HepG2 (cell line): ENCODE data around the gene RASGRP4. TPM values are rescaled to one million over a fixed set of nuclear protein-coding genes. Genes with fewer than 3 reads are reported as not detected.

ENCODE experiments used
- AHR ChIP-seq: IDR thresholded peaks from 2 replicates; pipeline ENCODE4 v1.6.1; 2018; ENCODE audit warnings: missing genetic modification reagents, missing compliant biosample characterization
- ATRX ChIP-seq: sonication (generic); formaldehyde crosslinking; IDR thresholded peaks from 2 replicates; pipeline ENCODE4 v1.4.0; 2020; ENCODE audit warnings: missing genetic modification reagents, borderline replicate concordance
- CENPX ChIP-seq: sonication (generic); formaldehyde crosslinking; IDR thresholded peaks from 2 replicates; pipeline ENCODE4 v1.9.0; 2021; ENCODE audit warnings: mild to moderate bottlenecking, missing genetic modification reagents, moderate library complexity
- DNMT1 ChIP-seq: sonication (generic); formaldehyde crosslinking; IDR thresholded peaks from 2 replicates; pipeline ENCODE4 v1.5.1; 2020; ENCODE audit warnings: mild to moderate bottlenecking, missing genetic modification reagents
- FOXA3 ChIP-seq: IDR thresholded peaks from 2 replicates; pipeline ENCODE4 v1.6.1; 2016; ENCODE audit warnings: missing genetic modification reagents, missing compliant biosample characterization
- GFI1 ChIP-seq: sonication (generic); formaldehyde crosslinking; IDR thresholded peaks from 2 replicates; pipeline ENCODE4 v1.5.0; 2020; ENCODE audit warnings: missing genetic modification reagents, mild to moderate bottlenecking, borderline replicate concordance
- KMT2B ChIP-seq: IDR thresholded peaks from 2 replicates; pipeline ENCODE4 v1.6.1; 2016; ENCODE audit warnings: missing genetic modification reagents, missing compliant biosample characterization
- MBNL3 ChIP-seq: fragments of 250-450 bp; sonication (Bioruptor Pico); conservative IDR thresholded peaks from 2 replicates; pipeline ENCODE4 v1.8.0; 2022; ENCODE audit warnings: mild to moderate bottlenecking, inconsistent platforms
- NCOA2 ChIP-seq: sonication (generic); formaldehyde crosslinking; IDR thresholded peaks from 2 replicates; pipeline ENCODE4 v1.8.0; 2022; ENCODE audit warnings: inconsistent platforms
- NR3C1 ChIP-seq: sonication (generic); formaldehyde crosslinking; IDR thresholded peaks from 2 replicates; pipeline ENCODE4 v1.4.0; 2020; ENCODE audit warnings: missing genetic modification reagents
- RXRB ChIP-seq: IDR thresholded peaks from 2 replicates; pipeline ENCODE4 v1.6.1; 2016; ENCODE audit warnings: borderline replicate concordance, missing genetic modification reagents, missing compliant biosample characterization
- SMARCE1 ChIP-seq: fragments of 450-650 bp; IDR thresholded peaks from 2 replicates; pipeline ENCODE4 v1.6.1; 2017; ENCODE audit warnings: borderline replicate concordance
- SMYD3 ChIP-seq: sonication (generic); formaldehyde crosslinking; IDR thresholded peaks from 2 replicates; pipeline ENCODE4 v1.8.1; 2023; ENCODE audit warnings: mild to moderate bottlenecking, missing genetic modification reagents
- SP1 ChIP-seq, 2 experiments: fragments of 450-650 bp in 1 of 2; sonication (generic) in 1 of 2; formaldehyde crosslinking in 1 of 2; IDR thresholded peaks; 2 replicates each; pipeline versions ENCODE4 v1.4.0 to v1.6.1; 2016 to 2020; ENCODE audit warnings: missing genetic modification reagents in 1 of 2
- SP5 ChIP-seq: IDR thresholded peaks from 2 replicates; pipeline ENCODE4 v1.6.1; 2016; ENCODE audit warnings: low read depth, borderline replicate concordance
- ZFYVE20 ChIP-seq: sonication (generic); formaldehyde crosslinking; IDR thresholded peaks from 2 replicates; pipeline ENCODE4 v1.8.0; 2023; ENCODE audit warnings: low read depth, mild to moderate bottlenecking, moderate library complexity, missing genetic modification reagents, borderline replicate concordance
- ZIK1 ChIP-seq: sonication (generic); formaldehyde crosslinking; IDR thresholded peaks from 2 replicates; pipeline ENCODE4 v1.5.0; 2020; ENCODE audit warnings: mild to moderate bottlenecking, low read depth, missing genetic modification reagents, borderline replicate concordance
- ZNF552 ChIP-seq: sonication (generic); formaldehyde crosslinking; IDR thresholded peaks from 2 replicates; pipeline ENCODE4 v1.9.0; 2022; ENCODE audit warnings: missing genetic modification reagents, mild to moderate bottlenecking, borderline replicate concordance
- ZNF556 ChIP-seq: sonication (generic); formaldehyde crosslinking; IDR thresholded peaks from 2 replicates; pipeline ENCODE4 v1.4.0; 2020; ENCODE audit warnings: mild to moderate bottlenecking, missing genetic modification reagents, borderline replicate concordance
- ZNF563 ChIP-seq: sonication (generic); formaldehyde crosslinking; IDR thresholded peaks from 2 replicates; pipeline ENCODE4 v1.8.0; 2022; ENCODE audit warnings: mild to moderate bottlenecking, moderate library complexity, missing genetic modification reagents
- polyA plus RNA-seq, 8 experiments: library from polyadenylated mRNA; depleted of rRNA in 3 of 8; stranded (reverse) in 7 of 8; unstranded in 1 of 8; fragments of >200 nt; fragmentation: Illumina TruSeq in 4 of 8; extraction: Trizol in 4 of 8; gene quantifications; 2 replicates each; pipeline versions ENCODE4 v1.2.1 to v1.2.3, GENCODE V29; 2011 to 2016; ENCODE audit warnings: low read depth in 4 of 8, missing spikeins in 1 of 8, mixed read lengths in 1 of 8; ENCODE audit not compliant: insufficient read depth in 1 of 8
- total RNA-seq, 5 experiments: library from RNA; depleted of rRNA; stranded (reverse); fragments of >200 nt; fragmentation: Illumina TruSeq; extraction: Trizol; gene quantifications; 2 replicates each; pipeline ENCODE4 v1.2.3, GENCODE V29; 2016; ENCODE audit warnings: low read depth in 1 of 5
- TF ChIP-seq, protein P1 (sequence below): sonication (generic); formaldehyde crosslinking; conservative IDR thresholded peaks from 2 replicates; pipeline ENCODE4 v1.4.0; 2020; ENCODE audit warnings: missing genetic modification reagents
- TF ChIP-seq, protein P2 (sequence below): sonication (generic); formaldehyde crosslinking; IDR thresholded peaks from 2 replicates; pipeline ENCODE4 v1.4.0; 2020; ENCODE audit warnings: missing genetic modification reagents, mild to moderate bottlenecking, borderline replicate concordance
- TF ChIP-seq, protein P3 (sequence below): IDR thresholded peaks from 2 replicates; pipeline ENCODE4 v1.6.1; 2016; ENCODE audit warnings: low read depth
- TF ChIP-seq, protein P4 (sequence below): IDR thresholded peaks from 2 replicates; pipeline ENCODE4 v1.6.1; 2018; ENCODE audit warnings: missing genetic modification reagents

RASGRP4 gene
- total and polyA plus RNA-seq, 2 of the 13 experiments (the other 11 are each of a cell fraction or from before 2014, with no cell fraction given), result not detected

DNA sequence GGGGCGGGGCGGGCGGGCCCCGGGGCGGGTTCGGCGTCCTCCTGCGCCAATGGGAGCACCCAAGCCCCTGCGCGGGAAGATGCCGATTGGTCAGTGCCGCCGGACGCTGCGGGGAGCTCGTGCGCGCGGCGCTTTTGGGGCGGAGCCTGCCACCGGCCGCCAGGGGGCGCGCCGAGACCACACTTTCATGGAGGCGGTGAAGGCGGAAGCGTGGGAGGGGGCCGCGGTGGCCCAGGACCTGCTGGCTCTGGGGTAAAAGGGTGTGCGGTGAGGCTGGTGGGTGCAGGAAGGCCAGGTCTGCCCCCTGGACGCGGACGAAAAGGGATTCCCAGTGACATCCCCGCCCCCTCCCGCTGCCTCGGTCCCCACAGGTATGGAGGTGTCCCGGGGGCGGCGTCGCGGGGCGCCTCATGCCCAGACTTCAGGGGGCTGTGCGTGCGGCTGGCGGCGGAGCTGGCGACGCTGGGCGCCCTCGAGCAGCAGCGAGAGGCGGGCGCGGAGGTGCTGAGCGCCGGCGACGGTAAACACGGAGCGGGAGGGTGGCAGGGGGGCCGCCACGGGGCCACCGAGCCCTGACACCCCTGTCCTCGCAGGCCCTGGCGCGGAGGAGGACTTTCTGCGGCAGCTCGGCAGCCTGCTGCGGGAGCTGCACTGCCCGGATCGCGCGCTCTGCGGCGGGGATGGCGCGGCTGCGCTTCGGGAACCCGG, 22.9 kb downstream of the RASGRP4 start, which contains the start of gene FAM98C (continued):
- TF ChIP-seq SMARCE1, result no peak
- peak; percentile 31; the same call in 1 of the 2 replicates for TF ChIP-seq NCOA2 (CRISPR knock-in tag)
- TF ChIP-seq, protein P1, sequence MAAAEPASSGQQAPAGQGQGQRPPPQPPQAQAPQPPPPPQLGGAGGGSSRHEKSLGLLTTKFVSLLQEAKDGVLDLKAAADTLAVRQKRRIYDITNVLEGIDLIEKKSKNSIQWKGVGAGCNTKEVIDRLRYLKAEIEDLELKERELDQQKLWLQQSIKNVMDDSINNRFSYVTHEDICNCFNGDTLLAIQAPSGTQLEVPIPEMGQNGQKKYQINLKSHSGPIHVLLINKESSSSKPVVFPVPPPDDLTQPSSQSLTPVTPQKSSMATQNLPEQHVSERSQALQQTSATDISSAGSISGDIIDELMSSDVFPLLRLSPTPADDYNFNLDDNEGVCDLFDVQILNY (CRISPR knock-in tag), result peak; percentile 83; the same call in 1 of the 2 replicates
- no peak for TF ChIP-seq RXRB (CRISPR knock-in tag)
- 0 out of 2 replicates have a peak, but pooled peaks have one; percentile 69 for TF ChIP-seq SMYD3 (CRISPR knock-in tag)
- TF ChIP-seq DNMT1 (CRISPR knock-in tag), result peak; percentile 68; the same call in 1 of the 2 replicates
- TF ChIP-seq, protein P2, sequence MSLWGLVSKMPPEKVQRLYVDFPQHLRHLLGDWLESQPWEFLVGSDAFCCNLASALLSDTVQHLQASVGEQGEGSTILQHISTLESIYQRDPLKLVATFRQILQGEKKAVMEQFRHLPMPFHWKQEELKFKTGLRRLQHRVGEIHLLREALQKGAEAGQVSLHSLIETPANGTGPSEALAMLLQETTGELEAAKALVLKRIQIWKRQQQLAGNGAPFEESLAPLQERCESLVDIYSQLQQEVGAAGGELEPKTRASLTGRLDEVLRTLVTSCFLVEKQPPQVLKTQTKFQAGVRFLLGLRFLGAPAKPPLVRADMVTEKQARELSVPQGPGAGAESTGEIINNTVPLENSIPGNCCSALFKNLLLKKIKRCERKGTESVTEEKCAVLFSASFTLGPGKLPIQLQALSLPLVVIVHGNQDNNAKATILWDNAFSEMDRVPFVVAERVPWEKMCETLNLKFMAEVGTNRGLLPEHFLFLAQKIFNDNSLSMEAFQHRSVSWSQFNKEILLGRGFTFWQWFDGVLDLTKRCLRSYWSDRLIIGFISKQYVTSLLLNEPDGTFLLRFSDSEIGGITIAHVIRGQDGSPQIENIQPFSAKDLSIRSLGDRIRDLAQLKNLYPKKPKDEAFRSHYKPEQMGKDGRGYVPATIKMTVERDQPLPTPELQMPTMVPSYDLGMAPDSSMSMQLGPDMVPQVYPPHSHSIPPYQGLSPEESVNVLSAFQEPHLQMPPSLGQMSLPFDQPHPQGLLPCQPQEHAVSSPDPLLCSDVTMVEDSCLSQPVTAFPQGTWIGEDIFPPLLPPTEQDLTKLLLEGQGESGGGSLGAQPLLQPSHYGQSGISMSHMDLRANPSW (CRISPR knock-in tag), result peak; percentile 81; the same call in 1 of the 2 replicates
- TF ChIP-seq ZNF556 (CRISPR knock-in tag), result peak; percentile 74; the same call in 1 of the 2 replicates
- TF ChIP-seq, protein P3, sequence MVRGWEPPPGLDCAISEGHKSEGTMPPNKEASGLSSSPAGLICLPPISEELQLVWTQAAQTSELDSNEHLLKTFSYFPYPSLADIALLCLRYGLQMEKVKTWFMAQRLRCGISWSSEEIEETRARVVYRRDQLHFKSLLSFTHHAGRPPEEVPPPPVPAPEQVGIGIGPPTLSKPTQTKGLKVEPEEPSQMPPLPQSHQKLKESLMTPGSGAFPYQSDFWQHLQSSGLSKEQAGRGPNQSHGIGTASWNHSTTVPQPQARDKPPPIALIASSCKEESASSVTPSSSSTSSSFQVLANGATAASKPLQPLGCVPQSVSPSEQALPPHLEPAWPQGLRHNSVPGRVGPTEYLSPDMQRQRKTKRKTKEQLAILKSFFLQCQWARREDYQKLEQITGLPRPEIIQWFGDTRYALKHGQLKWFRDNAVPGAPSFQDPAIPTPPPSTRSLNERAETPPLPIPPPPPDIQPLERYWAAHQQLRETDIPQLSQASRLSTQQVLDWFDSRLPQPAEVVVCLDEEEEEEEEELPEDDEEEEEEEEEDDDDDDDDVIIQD (CRISPR knock-in tag), result peak; percentile 27; the same call in 1 of the 2 replicates
- TF ChIP-seq NR3C1 (CRISPR knock-in tag), result no peak
- no peak for TF ChIP-seq ATRX (CRISPR knock-in tag)
- TF ChIP-seq FOXA3 (CRISPR knock-in tag), result 0 out of 2 replicates have a peak, but pooled peaks have one; percentile 12
- TF ChIP-seq ZFYVE20 (CRISPR knock-in tag), result peak; percentile 87; the same call in 1 of the 2 replicates
- peak; percentile 90; the same call in 1 of the 2 replicates for TF ChIP-seq ZNF563 (CRISPR knock-in tag)
- peak; percentile 84 for TF ChIP-seq KMT2B
- peak; percentile 57; the same call in 1 of the 2 replicates for TF ChIP-seq AHR
- TF ChIP-seq GFI1, result peak; percentile 64; the same call in 1 of the 2 replicates
- TF ChIP-seq ZIK1 (CRISPR knock-in tag), result peak; percentile 29; the same call in 1 of the 2 replicates
- TF ChIP-seq MBNL3 (CRISPR knock-in tag), result no peak
- peak; percentile 78 for TF ChIP-seq SP5 (CRISPR knock-in tag)
- TF ChIP-seq ZNF552 (CRISPR knock-in tag), result no peak; the same call in 1 of the 2 replicates
- no peak for TF ChIP-seq CENPX (CRISPR knock-in tag)
- TF ChIP-seq, protein P4, sequence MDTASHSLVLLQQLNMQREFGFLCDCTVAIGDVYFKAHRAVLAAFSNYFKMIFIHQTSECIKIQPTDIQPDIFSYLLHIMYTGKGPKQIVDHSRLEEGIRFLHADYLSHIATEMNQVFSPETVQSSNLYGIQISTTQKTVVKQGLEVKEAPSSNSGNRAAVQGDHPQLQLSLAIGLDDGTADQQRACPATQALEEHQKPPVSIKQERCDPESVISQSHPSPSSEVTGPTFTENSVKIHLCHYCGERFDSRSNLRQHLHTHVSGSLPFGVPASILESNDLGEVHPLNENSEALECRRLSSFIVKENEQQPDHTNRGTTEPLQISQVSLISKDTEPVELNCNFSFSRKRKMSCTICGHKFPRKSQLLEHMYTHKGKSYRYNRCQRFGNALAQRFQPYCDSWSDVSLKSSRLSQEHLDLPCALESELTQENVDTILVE, result peak; percentile 23; the same call in 1 of the 2 replicates
- no peak for TF ChIP-seq SP1 (IDR thresholded peaks at IDR 0.05)
- TF ChIP-seq SP1 (CRISPR knock-in tag; IDR thresholded peaks at IDR 0.05), result peak; percentile 99
